Pulmonary artery endothelial cell (primary cell): ENCODE measurements around the gene TOM1. TPM values are rescaled to one million over a fixed set of nuclear protein-coding genes. Genes with fewer than 3 reads are reported as not detected.
A peak's percentile ranks its signal among the peaks of the same experiment; 100 is the strongest.

Source experiments
- DNase-seq: peaks from one replicate; pipeline ENCODE4 v3.0.0-alpha.2; 2011; ENCODE audit warnings: low read depth, low spot score
- total RNA-seq: library from RNA; depleted of rRNA; stranded (reverse); fragments of >200 nt; gene quantifications from 2 replicates; pipeline ENCODE4 v1.2.3, GENCODE V29; 2014

TOM1 gene
- total RNA-seq, 1 donor from 2014 or later = 16.6 TPM

GRCh38 chr22:35306350-35306967 is 6.8 kb downstream of the TOM1 start:
- DNase-seq = peak; percentile 36

- no peak for DNase-seq
Measured at GRCh38 chr22:35307372-35307771, 7.7 kb downstream of the TOM1 start.

GRCh38 chr22:35307892-35308291 is 8.2 kb downstream of the TOM1 start:
- DNase-seq = no peak

GRCh38 chr22:35308480-35309021 is 8.9 kb downstream of the TOM1 start:
- no peak for DNase-seq

GRCh38 chr22:35310556-35311550 is 11.2 kb downstream of the TOM1 start:
- DNase-seq = no peak

- no peak for DNase-seq
Measured at GRCh38 chr22:35311551-35311999, 11.9 kb downstream of the TOM1 start.

GRCh38 chr22:35312198-35313059 is 12.7 kb downstream of the TOM1 start:
- DNase-seq = no peak

GRCh38 chr22:35313311-35314121 is 13.8 kb downstream of the TOM1 start:
- peak; percentile 85 for DNase-seq

- no peak for DNase-seq
Measured at GRCh38 chr22:35314161-35314942, 14.7 kb downstream of the TOM1 start.

GRCh38 chr22:35315141-35315854 is 15.6 kb downstream of the TOM1 start:
- no peak for DNase-seq

- DNase-seq = no peak
Measured at GRCh38 chr22:35315855-35316745, 16.4 kb downstream of the TOM1 start.

- no peak for DNase-seq
Measured at GRCh38 chr22:35316751-35317150, 17.1 kb downstream of the TOM1 start.

- no peak for DNase-seq
Measured at GRCh38 chr22:35317680-35318290, 18.1 kb downstream of the TOM1 start.

GRCh38 chr22:35318346-35319215 is 18.9 kb downstream of the TOM1 start:
- DNase-seq = no peak

- no peak for DNase-seq
Measured at GRCh38 chr22:35319244-35319985, 19.7 kb downstream of the TOM1 start.

- no peak for DNase-seq
Measured at GRCh38 chr22:35322126-35322525, 22.4 kb downstream of the TOM1 start.
